ENCODE measurements around the gene CHMP2B. TPM values are rescaled to one million over a fixed set of nuclear protein-coding genes. Genes with fewer than 3 reads are reported as not detected.

CHMP2B gene
- polyA plus RNA-seq, 1 donor: 56.9 TPM

Other genes with a start within 250 kb of the CHMP2B start
- gene VGLL3, start 236.2 kb upstream of the CHMP2B start, polyA plus RNA-seq (ENCODE audit: insufficient read length): 5.0 TPM
- gene POU1F1, start 49.3 kb downstream of the CHMP2B start, polyA plus RNA-seq (ENCODE audit: insufficient read length): 0.12 TPM

Measured in left kidney (tissue), 1 donor.